Measurements from ENCODE around the gene DOCK11. TPM values are rescaled to one million over a fixed set of nuclear protein-coding genes. Genes with fewer than 3 reads are reported as not detected.
A peak's percentile ranks its signal among the peaks of the same experiment; 100 is the strongest.

The DOCK11 gene
- total RNA-seq, 1 experiment from 2014 or later: 2.1 TPM

- no peak overlapping the region for H3K4me3 ChIP-seq (ENCODE audit: low read depth, low read length, poor library complexity, severe bottlenecking)
- no peaks in the 10 kb centered on the region for H3K9me3 ChIP-seq (ENCODE audit: low read depth, low read length, poor library complexity, severe bottlenecking)
- no peaks in the 10 kb centered on the region for H3K4me1 ChIP-seq (ENCODE audit: insufficient read depth, low read length, poor library complexity, severe bottlenecking)
- DNase-seq (ENCODE audit: low spot score): peak; percentile 2
- H3K27me3 ChIP-seq (replicated peaks; ENCODE audit: insufficient read depth, low read depth, low read length, poor library complexity): peaks cover 4% of the 10 kb centered on the region
- intact Hi-C loops (cut with micrococcal nuclease; ENCODE audit: unreplicated experiment): no loop called here
- TF ChIP-seq EZH2 (IDR thresholded peaks at IDR 0.05; ENCODE audit: borderline replicate concordance, low read depth, low read length, poor library complexity, severe bottlenecking): no peak
- no peak for TF ChIP-seq CTCF (conservative IDR thresholded peaks at IDR 0.05; ENCODE audit: low read depth, low read length)
- no peaks in the 10 kb centered on the region for H3K36me3 ChIP-seq (ENCODE audit: insufficient read depth, low read length, poor library complexity, severe bottlenecking)
- POLR2A ChIA-PET (ENCODE audit: low non-redundant PET): no interaction called here
- CTCF ChIA-PET: no interaction called here
- no TSS peak for BruUV-seq (replicated peaks)
- no peak overlapping the region for H3K27ac ChIP-seq (ENCODE audit: low read depth, low read length, poor library complexity, severe bottlenecking)
Measured at GRCh38 chrX:118679290-118679689, 183.7 kb downstream of the DOCK11 start.

- no peak for TF ChIP-seq CTCF (conservative IDR thresholded peaks at IDR 0.05; ENCODE audit: low read depth, low read length)
- no peak for TF ChIP-seq EZH2 (IDR thresholded peaks at IDR 0.05; ENCODE audit: borderline replicate concordance, low read depth, low read length, poor library complexity, severe bottlenecking)
- Histone ChIP-seq H3K36me3 (ENCODE audit: insufficient read depth, low read length, poor library complexity, severe bottlenecking) (no peaks in the 10 kb centered on the region), H3K27ac (ENCODE audit: low read depth, low read length, poor library complexity, severe bottlenecking) (no peak overlapping the region), H3K4me1 (ENCODE audit: insufficient read depth, low read length, poor library complexity, severe bottlenecking) (no peaks in the 10 kb centered on the region), H3K9me3 (ENCODE audit: low read depth, low read length, poor library complexity, severe bottlenecking) (no peaks in the 10 kb centered on the region), H3K4me3 (ENCODE audit: low read depth, low read length, poor library complexity, severe bottlenecking) (no peak overlapping the region), H3K27me3 (replicated peaks; ENCODE audit: insufficient read depth, low read depth, low read length, poor library complexity) (peaks cover 4% of the 10 kb centered on the region)
- POLR2A ChIA-PET (ENCODE audit: low non-redundant PET): no interaction called here
- intact Hi-C loops (cut with micrococcal nuclease; ENCODE audit: unreplicated experiment): no loop called here
- no peak for DNase-seq (ENCODE audit: low spot score)
- BruUV-seq (replicated peaks): no TSS peak
- CTCF ChIA-PET: no interaction called here
Measured at GRCh38 chrX:118682258-118683014, 186.8 kb downstream of the DOCK11 start.

DNA sequence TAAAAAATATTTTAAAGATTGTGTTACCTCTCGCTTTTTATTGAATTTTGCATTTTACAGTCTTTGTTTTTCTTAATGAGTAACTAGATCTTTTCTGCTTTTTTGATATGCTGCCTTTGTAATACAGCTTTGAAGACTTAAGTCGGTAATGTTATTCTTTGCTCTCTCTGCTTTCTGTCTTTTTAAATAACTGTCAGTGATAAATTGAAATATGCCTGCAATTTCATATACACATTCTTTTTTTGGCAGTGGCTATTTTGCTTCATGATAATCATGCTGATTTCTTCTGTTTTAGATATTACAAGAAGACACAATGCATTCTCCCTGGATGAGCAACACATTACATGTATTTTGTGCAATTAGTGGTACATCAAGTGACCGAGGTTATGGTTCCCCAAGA is 189.8 kb downstream of the DOCK11 start:
- no peaks in the 10 kb centered on the region for H3K4me1 ChIP-seq (ENCODE audit: insufficient read depth, low read length, poor library complexity, severe bottlenecking)
- intact Hi-C loops (cut with micrococcal nuclease; ENCODE audit: unreplicated experiment): no loop called here
- DNase-seq (ENCODE audit: low spot score): no peak
- H3K4me3 ChIP-seq (ENCODE audit: low read depth, low read length, poor library complexity, severe bottlenecking): no peak overlapping the region
- H3K36me3 ChIP-seq (ENCODE audit: insufficient read depth, low read length, poor library complexity, severe bottlenecking): no peaks in the 10 kb centered on the region
- ChIA-PET CTCF (interaction anchor here (0.6 kb wide), 1 partner anchor 986 kb away, joined by 5 read pairs; no protein-coding TSS in a partner anchor), POLR2A (ENCODE audit: low non-redundant PET) (no interaction called here)
- no TSS peak for BruUV-seq (replicated peaks)
- H3K27me3 ChIP-seq (replicated peaks; ENCODE audit: insufficient read depth, low read depth, low read length, poor library complexity): peaks cover 4% of the 10 kb centered on the region
- H3K27ac ChIP-seq (ENCODE audit: low read depth, low read length, poor library complexity, severe bottlenecking): no peak overlapping the region
- no peak for TF ChIP-seq EZH2 (IDR thresholded peaks at IDR 0.05; ENCODE audit: borderline replicate concordance, low read depth, low read length, poor library complexity, severe bottlenecking)
- TF ChIP-seq CTCF (conservative IDR thresholded peaks at IDR 0.05; ENCODE audit: low read depth, low read length): no peak
- no peaks in the 10 kb centered on the region for H3K9me3 ChIP-seq (ENCODE audit: low read depth, low read length, poor library complexity, severe bottlenecking)
